ENCODE results near the gene ELMO3.

ELMO3 gene

DNA sequence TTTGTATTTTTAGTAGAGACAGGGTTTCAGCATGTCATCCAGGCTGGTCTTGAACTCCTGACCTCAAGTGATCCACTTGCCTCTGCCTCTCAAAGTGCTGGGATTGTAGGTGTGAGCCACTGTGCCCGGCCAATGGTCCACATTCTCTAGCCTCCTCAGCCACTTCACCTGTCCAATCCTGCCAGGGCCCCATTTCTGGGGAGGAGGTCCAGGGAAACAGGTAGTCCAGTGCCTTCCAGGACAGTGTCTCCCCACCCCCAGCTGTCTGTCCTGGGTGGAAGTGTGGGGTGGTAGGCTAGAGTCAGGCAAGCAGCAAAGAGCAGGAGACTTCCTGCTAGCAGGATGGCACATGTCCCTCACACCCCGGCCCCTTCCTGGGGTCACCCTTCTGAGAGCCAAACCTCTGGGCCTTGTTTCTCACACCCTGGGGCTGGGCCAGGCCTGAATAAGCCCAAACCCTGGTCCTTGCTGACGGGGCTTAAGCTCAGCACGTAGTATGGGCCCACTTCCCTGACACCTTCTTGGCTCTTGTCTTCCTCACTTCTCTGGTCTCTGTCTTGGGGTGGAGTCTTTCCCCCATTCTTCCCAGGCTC lies 43.3 kb downstream of the ELMO3 start:
- Histone ChIP-seq H2AK5ac (ENCODE audit: low read depth, low read length) (no peak overlapping the region), H3K9me3 (replicated peaks in 1 of 2; ENCODE audit: control insufficient read depth in 2 of 2, insufficient read depth in 1 of 2, low read depth in 1 of 2, low read length in 2 of 2) (no peaks in the 10 kb centered on the region), H3K4me1 (ENCODE audit: control insufficient read depth in 2 of 2, insufficient read depth in 1 of 2, low read depth in 1 of 2, low read length in 2 of 2) (peaks cover 14 to 17% of the 10 kb centered on the region in 2 donors), H3K36me3 (replicated peaks in 1 of 2; ENCODE audit: control insufficient read depth in 2 of 2, insufficient read depth in 2 of 2, low read length in 2 of 2) (peaks cover 3 to 25% of the 10 kb centered on the region in 2 donors), H3K18ac (ENCODE audit: low read length) (no peak overlapping the region), H2BK15ac (ENCODE audit: low read length) (no peak overlapping the region), H3K4me3 (ENCODE audit: low read length in 2 of 2) (no peak overlapping the region), H4K91ac (ENCODE audit: low read depth, low read length, poor library complexity) (no peak overlapping the region), H2BK12ac (ENCODE audit: low read length) (peak overlapping the region; percentile 0), H3K27me3 (ENCODE audit: control insufficient read depth in 3 of 3, insufficient read depth in 3 of 3, low read depth in 1 of 3, low read length in 3 of 3) (no peaks in the 10 kb centered on the region), H3K9ac (ENCODE audit: low read depth, low read length, poor library complexity) (no peak overlapping the region), H4K8ac (ENCODE audit: low read depth, low read length) (no peak overlapping the region), H2BK5ac (ENCODE audit: low read length) (no peak overlapping the region), H3K79me1 (ENCODE audit: low read depth, low read length) (no peaks in the 10 kb centered on the region), H2AFZ (ENCODE audit: low read length) (no peak overlapping the region), H3K4ac (ENCODE audit: low read length) (no peak overlapping the region), H3K4me2 (ENCODE audit: insufficient read depth, low read length, poor library complexity, severe bottlenecking) (no peak overlapping the region), H2BK120ac (ENCODE audit: low read depth, low read length) (no peak overlapping the region), H3K14ac (ENCODE audit: low read length) (no peak overlapping the region), H3K27ac (replicated peaks; ENCODE audit: low read length) (no peak overlapping the region), H3K23ac (ENCODE audit: low read depth, low read length, poor library complexity) (peak overlapping the region; percentile 29)
- no peak for DNase-seq (ENCODE audit: low spot score)
- no CpG with 5 or more reads among the region's 4 CpGs for WGBS, 2 donors (ENCODE audit: extremely low coverage in 2 of 2, insufficient read length in 2 of 2, insufficient replicate concordance in 1 of 2)

DNA sequence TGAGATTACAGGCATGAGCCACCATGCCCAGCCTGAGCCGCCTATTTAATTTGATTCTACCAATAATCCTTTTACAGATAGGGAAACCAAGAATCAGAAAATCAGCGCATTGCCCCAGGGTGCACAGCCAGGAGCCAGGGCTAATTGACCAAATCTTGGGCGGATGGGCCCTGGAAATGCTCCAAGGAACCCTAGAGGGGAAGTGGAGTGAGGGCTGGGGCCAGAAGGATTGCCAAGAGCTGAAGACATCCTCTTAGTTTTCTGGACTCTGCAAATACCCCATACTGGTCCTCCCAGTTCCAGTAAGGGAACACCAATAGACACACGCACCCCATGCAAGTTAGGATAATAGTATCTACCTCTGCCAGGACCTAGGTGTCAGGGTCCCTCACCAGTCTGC lies 44.5 kb downstream of the ELMO3 start:
- no peak overlapping the region for H2BK15ac ChIP-seq (ENCODE audit: low read length)
- H3K4me1 ChIP-seq (ENCODE audit: control insufficient read depth in 2 of 2, insufficient read depth in 1 of 2, low read depth in 1 of 2, low read length in 2 of 2) = peaks cover 18 to 23% of the 10 kb centered on the region in 2 donors
- H3K4me3 ChIP-seq (ENCODE audit: low read length in 2 of 2) = no peak overlapping the region
- no peak overlapping the region for H3K14ac ChIP-seq (ENCODE audit: low read length)
- H2AK5ac ChIP-seq (ENCODE audit: low read depth, low read length) = no peak overlapping the region
- H2BK5ac ChIP-seq (ENCODE audit: low read length) = no peak overlapping the region
- no peak overlapping the region for H4K8ac ChIP-seq (ENCODE audit: low read depth, low read length)
- peaks cover 0 to 13% of the 10 kb centered on the region in 2 donors for H3K36me3 ChIP-seq (replicated peaks in 1 of 2; ENCODE audit: control insufficient read depth in 2 of 2, insufficient read depth in 2 of 2, low read length in 2 of 2)
- H3K4ac ChIP-seq (ENCODE audit: low read length) = no peak overlapping the region
- H2BK12ac ChIP-seq (ENCODE audit: low read length) = no peak overlapping the region
- H3K9me3 ChIP-seq (replicated peaks in 1 of 2; ENCODE audit: control insufficient read depth in 2 of 2, insufficient read depth in 1 of 2, low read depth in 1 of 2, low read length in 2 of 2) = no peaks in the 10 kb centered on the region
- H4K91ac ChIP-seq (ENCODE audit: low read depth, low read length, poor library complexity) = no peak overlapping the region
- no peak overlapping the region for H3K9ac ChIP-seq (ENCODE audit: low read depth, low read length, poor library complexity)
- H3K79me1 ChIP-seq (ENCODE audit: low read depth, low read length) = no peaks in the 10 kb centered on the region
- no peak overlapping the region for H3K23ac ChIP-seq (ENCODE audit: low read depth, low read length, poor library complexity)
- no peak overlapping the region for H2BK120ac ChIP-seq (ENCODE audit: low read depth, low read length)
- H3K27ac ChIP-seq (replicated peaks; ENCODE audit: low read length) = no peak overlapping the region
- no peak overlapping the region for H3K4me2 ChIP-seq (ENCODE audit: insufficient read depth, low read length, poor library complexity, severe bottlenecking)
- no CpG with 5 or more reads among the region's 4 CpGs for WGBS, 2 donors (ENCODE audit: extremely low coverage in 2 of 2, insufficient read length in 2 of 2, insufficient replicate concordance in 1 of 2)
- H3K18ac ChIP-seq (ENCODE audit: low read length) = no peak overlapping the region
- DNase-seq (ENCODE audit: low spot score) = no peak
- peaks cover 0 to 7% (median 0%) of the 10 kb centered on the region in 3 experiments for H3K27me3 ChIP-seq (ENCODE audit: control insufficient read depth in 3 of 3, insufficient read depth in 3 of 3, low read depth in 1 of 3, low read length in 3 of 3)
- no peak overlapping the region for H2AFZ ChIP-seq (ENCODE audit: low read length)

DNA sequence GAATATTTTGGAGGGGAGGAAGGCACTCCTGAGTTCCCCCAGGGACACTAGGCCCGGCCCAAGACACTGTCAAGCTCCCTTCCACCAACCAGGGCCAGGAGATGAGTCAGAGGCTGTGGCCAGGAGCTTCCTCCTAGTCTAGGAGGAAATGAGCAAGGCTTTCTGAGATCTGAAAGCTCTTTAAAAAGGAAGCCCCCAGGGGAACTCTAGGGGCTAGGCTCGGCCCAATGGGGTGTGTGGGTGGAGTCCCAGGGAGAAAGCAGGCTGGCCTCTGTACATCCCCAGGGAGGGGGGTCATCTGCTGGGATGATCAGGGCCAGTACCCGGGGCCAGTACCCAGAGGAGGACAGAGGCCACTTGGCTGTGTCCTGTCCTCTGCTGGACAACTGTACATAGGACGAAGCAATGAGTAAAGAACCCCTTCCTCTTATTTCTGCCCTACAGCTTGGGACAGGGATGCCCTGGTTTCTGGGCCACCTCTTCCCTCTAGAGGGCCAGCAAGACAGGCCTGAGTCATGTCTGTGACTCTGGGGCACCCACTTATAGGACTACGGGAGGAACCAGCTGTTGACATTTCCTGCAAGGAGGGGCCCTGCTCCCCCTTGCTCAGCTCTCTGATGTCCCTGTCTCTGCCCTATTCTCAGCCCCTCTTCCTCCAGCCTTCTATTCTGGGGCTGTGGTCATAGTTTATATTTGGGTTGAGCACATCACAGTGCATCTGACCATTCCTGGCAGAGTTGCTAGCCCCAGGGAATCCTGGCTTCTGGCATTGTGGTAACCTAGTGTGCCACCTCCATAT lies 45.7 kb downstream of the ELMO3 start:
- Histone ChIP-seq H3K4me2 (ENCODE audit: insufficient read depth, low read length, poor library complexity, severe bottlenecking) (no peak overlapping the region), H2AFZ (ENCODE audit: low read length) (no peak overlapping the region), H3K4me3 (ENCODE audit: low read length in 2 of 2) (peak overlapping the region in 1 of 2 donors; percentile 86), H3K4me1 (ENCODE audit: control insufficient read depth in 2 of 2, insufficient read depth in 1 of 2, low read depth in 1 of 2, low read length in 2 of 2) (peaks cover 24 to 31% of the 10 kb centered on the region in 2 donors), H2BK5ac (ENCODE audit: low read length) (no peak overlapping the region), H3K14ac (ENCODE audit: low read length) (no peak overlapping the region), H3K36me3 (replicated peaks in 1 of 2; ENCODE audit: control insufficient read depth in 2 of 2, insufficient read depth in 2 of 2, low read length in 2 of 2) (peaks cover 0 to 2% of the 10 kb centered on the region in 2 donors), H3K27ac (replicated peaks; ENCODE audit: low read length) (no peak overlapping the region), H4K91ac (ENCODE audit: low read depth, low read length, poor library complexity) (no peak overlapping the region), H3K4ac (ENCODE audit: low read length) (no peak overlapping the region), H3K23ac (ENCODE audit: low read depth, low read length, poor library complexity) (no peak overlapping the region), H4K8ac (ENCODE audit: low read depth, low read length) (no peak overlapping the region), H3K79me1 (ENCODE audit: low read depth, low read length) (no peaks in the 10 kb centered on the region), H2BK12ac (ENCODE audit: low read length) (peak overlapping the region; percentile 63), H2AK5ac (ENCODE audit: low read depth, low read length) (peak overlapping the region; percentile 73), H3K18ac (ENCODE audit: low read length) (peak overlapping the region; percentile 8), H3K27me3 (ENCODE audit: control insufficient read depth in 3 of 3, insufficient read depth in 3 of 3, low read depth in 1 of 3, low read length in 3 of 3) (peaks cover 0 to 18% (median 7%) of the 10 kb centered on the region in 3 experiments), H2BK15ac (ENCODE audit: low read length) (peak overlapping the region; percentile 39), H3K9me3 (replicated peaks in 1 of 2; ENCODE audit: control insufficient read depth in 2 of 2, insufficient read depth in 1 of 2, low read depth in 1 of 2, low read length in 2 of 2) (no peaks in the 10 kb centered on the region), H2BK120ac (ENCODE audit: low read depth, low read length) (no peak overlapping the region), H3K9ac (ENCODE audit: low read depth, low read length, poor library complexity) (no peak overlapping the region)
- WGBS, 2 donors (ENCODE audit: extremely low coverage in 2 of 2, insufficient read length in 2 of 2, insufficient replicate concordance in 1 of 2) = no CpG with 5 or more reads among the region's 5 CpGs
- DNase-seq (ENCODE audit: low spot score) = no peak

DNA sequence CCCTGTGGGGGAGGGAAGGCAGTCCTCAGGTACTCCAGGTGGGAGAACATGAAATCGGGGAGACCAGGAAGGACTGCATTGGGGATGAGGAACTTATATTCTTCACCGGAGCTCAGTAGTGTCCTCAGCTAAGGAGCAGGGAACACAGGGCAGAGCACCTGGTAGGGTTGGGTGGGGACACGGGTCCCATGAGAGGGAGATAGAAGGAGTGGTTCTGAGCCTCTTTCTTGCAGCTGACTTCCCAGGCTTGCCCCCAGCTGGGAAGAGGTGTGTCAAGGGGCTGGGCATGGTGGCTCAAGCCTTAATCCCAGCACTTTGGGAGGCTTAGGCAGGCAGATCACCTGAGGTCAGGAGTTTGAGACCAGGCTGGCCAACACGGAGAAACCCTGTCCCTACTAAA lies 46.3 kb downstream of the ELMO3 start:
- Histone ChIP-seq H3K36me3 (replicated peaks in 1 of 2; ENCODE audit: control insufficient read depth in 2 of 2, insufficient read depth in 2 of 2, low read length in 2 of 2) (no peaks in the 10 kb centered on the region), H3K27me3 (ENCODE audit: control insufficient read depth in 3 of 3, insufficient read depth in 3 of 3, low read depth in 1 of 3, low read length in 3 of 3) (peaks cover 0 to 24% (median 7%) of the 10 kb centered on the region in 3 experiments), H2BK12ac (ENCODE audit: low read length) (peak overlapping the region; percentile 63), H3K4me3 (ENCODE audit: low read length in 2 of 2) (peak overlapping the region in 1 of 2 donors; percentile 86), H2BK5ac (ENCODE audit: low read length) (peak overlapping the region; percentile 57), H3K9ac (ENCODE audit: low read depth, low read length, poor library complexity) (no peak overlapping the region), H2AFZ (ENCODE audit: low read length) (no peak overlapping the region), H3K4me1 (ENCODE audit: control insufficient read depth in 2 of 2, insufficient read depth in 1 of 2, low read depth in 1 of 2, low read length in 2 of 2) (peaks cover 29 to 33% of the 10 kb centered on the region in 2 donors), H2BK15ac (ENCODE audit: low read length) (no peak overlapping the region), H3K23ac (ENCODE audit: low read depth, low read length, poor library complexity) (no peak overlapping the region), H3K18ac (ENCODE audit: low read length) (peak overlapping the region; percentile 8), H4K91ac (ENCODE audit: low read depth, low read length, poor library complexity) (no peak overlapping the region), H3K4me2 (ENCODE audit: insufficient read depth, low read length, poor library complexity, severe bottlenecking) (no peak overlapping the region), H3K79me1 (ENCODE audit: low read depth, low read length) (no peaks in the 10 kb centered on the region), H2BK120ac (ENCODE audit: low read depth, low read length) (no peak overlapping the region), H3K14ac (ENCODE audit: low read length) (no peak overlapping the region), H3K9me3 (replicated peaks in 1 of 2; ENCODE audit: control insufficient read depth in 2 of 2, insufficient read depth in 1 of 2, low read depth in 1 of 2, low read length in 2 of 2) (no peaks in the 10 kb centered on the region), H3K4ac (ENCODE audit: low read length) (no peak overlapping the region), H2AK5ac (ENCODE audit: low read depth, low read length) (peak overlapping the region; percentile 73), H3K27ac (replicated peaks; ENCODE audit: low read length) (no peak overlapping the region), H4K8ac (ENCODE audit: low read depth, low read length) (no peak overlapping the region)
- no CpG with 5 or more reads among the region's 4 CpGs for WGBS, 2 donors (ENCODE audit: extremely low coverage in 2 of 2, insufficient read length in 2 of 2, insufficient replicate concordance in 1 of 2)
- DNase-seq (ENCODE audit: low spot score) = no peak
